IMR-90 (cell line): ENCODE results near the gene SYNM. TPM values are rescaled to one million over a fixed set of nuclear protein-coding genes. Genes with fewer than 3 reads are reported as not detected.

Experiments used
- ATAC-seq: fragments of 200-7000 bp; cut with Tn5 transposase; 2 replicates; pipeline ENCODE4 v1.9.1; 2020; ENCODE audit warnings: low read depth, mild to moderate bottlenecking, moderate library complexity
- BruUV-seq: library from RNA; stranded (reverse); fragments of 400-500 nt; replicated peaks from 2 replicates; lab custom pipeline; 2021; lab: Mats Ljungman, UMichigan
- CTCF ChIA-PET: fragments of 300-600 bp; formaldehyde crosslinking; extraction: SDS; loops from one replicate; lab custom pipeline; 2021; ENCODE audit warnings: antibody characterized with exemption; lab: Yijun Ruan, JAX
- POLR2A ChIA-PET: fragments of 300-600 bp; sonication (Branson Sonifier 250); formaldehyde crosslinking; loops from one replicate; lab custom pipeline; 2022; ENCODE audit warnings: antibody characterized with exemption; ENCODE audit not compliant: unreplicated experiment; lab: Charles Lee
- DNase-seq: peaks from one replicate; pipeline ENCODE4 v3.0.0; 2013
- H2AFZ ChIP-seq: replicated peaks from 2 replicates; pipeline ENCODE3; 2013; ENCODE audit warnings: low read length, mild to moderate bottlenecking; ENCODE audit not compliant: poor library complexity
- H2AK5ac ChIP-seq: 2 replicates; pipeline ENCODE4 v1.6.1; 2013; ENCODE audit warnings: low read depth, low read length, inconsistent platforms
- H2AK9ac ChIP-seq: replicated peaks from 2 replicates; pipeline ENCODE3; 2013; ENCODE audit warnings: mild to moderate bottlenecking, low read depth, low read length, moderate library complexity; ENCODE audit not compliant: poor library complexity
- H2BK120ac ChIP-seq: 2 replicates; pipeline ENCODE4 v1.6.1; 2013; ENCODE audit warnings: low read depth, low read length, inconsistent platforms
- H2BK15ac ChIP-seq: 3 replicates; pipeline ENCODE4 v1.6.1; 2013; ENCODE audit warnings: low read depth, low read length, inconsistent platforms
- H2BK20ac ChIP-seq: 2 replicates; pipeline ENCODE4 v1.6.1; 2013; ENCODE audit warnings: low read depth, mild to moderate bottlenecking, inconsistent platforms, low read length, moderate library complexity
- H2BK5ac ChIP-seq: 2 replicates; pipeline ENCODE4 v1.6.1; 2013; ENCODE audit warnings: mild to moderate bottlenecking, low read depth, low read length, inconsistent platforms; ENCODE audit not compliant: poor library complexity, severe bottlenecking
- H3K14ac ChIP-seq: replicated peaks from 2 replicates; pipeline ENCODE4 v1.6.1; 2013; ENCODE audit warnings: low read depth, low read length, inconsistent platforms
- H3K18ac ChIP-seq: 2 replicates; pipeline ENCODE4 v1.6.1; 2013; ENCODE audit warnings: low read depth, low read length, control low read depth
- H3K23ac ChIP-seq: 2 replicates; pipeline ENCODE4 v1.6.1; 2013; ENCODE audit warnings: low read depth, low read length, inconsistent platforms
- H3K27ac ChIP-seq: 2 replicates; pipeline ENCODE4 v1.5.1; 2013; ENCODE audit warnings: mild to moderate bottlenecking, control low read depth, low read length; ENCODE audit not compliant: insufficient read depth
- H3K27me3 ChIP-seq: 2 replicates; pipeline ENCODE4 v1.6.1; 2013; ENCODE audit warnings: low read length; ENCODE audit not compliant: control insufficient read depth, insufficient read depth
- H3K36me3 ChIP-seq: 2 replicates; pipeline ENCODE4 v1.6.1; 2013; ENCODE audit warnings: low read length, mixed read lengths; ENCODE audit not compliant: control insufficient read depth, insufficient read depth
- H3K4ac ChIP-seq: 2 replicates; pipeline ENCODE4 v1.6.1; 2013; ENCODE audit warnings: low read depth, low read length, inconsistent platforms
- H3K4me1 ChIP-seq: 2 replicates; pipeline ENCODE4 v1.6.1; 2013; ENCODE audit warnings: low read length, mixed read lengths; ENCODE audit not compliant: control insufficient read depth, insufficient read depth
- H3K4me2 ChIP-seq: 2 replicates; pipeline ENCODE4 v1.6.1; 2013; ENCODE audit warnings: low read depth, mild to moderate bottlenecking, control low read depth, low read length, moderate library complexity
- H3K4me3 ChIP-seq: 2 replicates; pipeline ENCODE4 v1.5.1; 2013; ENCODE audit warnings: low read depth, mild to moderate bottlenecking, control low read depth, low read length, moderate library complexity; ENCODE audit not compliant: insufficient read depth
- H3K56ac ChIP-seq: 2 replicates; pipeline ENCODE4 v1.6.1; 2013; ENCODE audit warnings: low read length, inconsistent platforms; ENCODE audit not compliant: insufficient read depth; ENCODE audit errors: extremely low read depth
- H3K79me1 ChIP-seq, 2 experiments: 2 replicates each; pipeline ENCODE4 v1.6.1; 2013; ENCODE audit warnings: low read length in 2 of 2, inconsistent platforms in 1 of 2, low read depth in 1 of 2
- H3K9ac ChIP-seq: 2 replicates; pipeline ENCODE4 v1.6.1; 2013; ENCODE audit warnings: low read depth, low read length, control low read depth
- H3K9me1 ChIP-seq: 2 replicates; pipeline ENCODE4 v1.6.1; 2013; ENCODE audit warnings: low read length, inconsistent platforms; ENCODE audit not compliant: insufficient read depth
- H3K9me3 ChIP-seq: 2 replicates; pipeline ENCODE4 v1.6.1; 2013; ENCODE audit warnings: low read length; ENCODE audit not compliant: control insufficient read depth, insufficient read depth
- H4K20me1 ChIP-seq: 2 replicates; pipeline ENCODE4 v1.6.1; 2013; ENCODE audit warnings: low read length, inconsistent platforms; ENCODE audit not compliant: insufficient read depth
- H4K5ac ChIP-seq: 2 replicates; pipeline ENCODE4 v1.6.1; 2013; ENCODE audit warnings: mild to moderate bottlenecking, low read depth, low read length, control low read depth
- H4K8ac ChIP-seq, 2 experiments: 2 replicates each; pipeline ENCODE4 v1.6.1; 2013; ENCODE audit warnings: low read depth in 2 of 2, low read length in 2 of 2, control low read depth in 1 of 2, inconsistent platforms in 1 of 2
- H4K91ac ChIP-seq: 2 replicates; pipeline ENCODE4 v1.6.1; 2013; ENCODE audit warnings: low read depth, low read length, inconsistent platforms; ENCODE audit not compliant: insufficient read depth
- MXI1 ChIP-seq: IDR thresholded peaks from 2 replicates; pipeline ENCODE4 v1.6.1; 2012; ENCODE audit warnings: low read depth, mild to moderate bottlenecking, low read length, moderate library complexity, borderline replicate concordance
- WGBS, 2 experiments: methylation state at CpG; one replicate each; pipeline versions ENCODE4 v1.1.5 to v1.1.7; 2013; ENCODE audit warnings: missing lambda C conversion rate in 2 of 2; ENCODE audit not compliant: insufficient read length in 1 of 2; ENCODE audit errors: extremely low coverage in 2 of 2; 5-methylcytosine and 5-hydroxymethylcytosine counted together
- dilution Hi-C: fragments of 300-500 bp; cut with HindIII; formaldehyde crosslinking; loops from one replicate; pipeline ENCODE4 v1.14.3; 2018; ENCODE audit warnings: low sequenced_read_pairs; ENCODE audit not compliant: unreplicated experiment
- in situ Hi-C: fragments of 300-500 bp; cut with MboI; formaldehyde crosslinking; loops from 3 replicates; pipeline ENCODE4 v1.14.3; 2019; ENCODE audit warnings: low sequenced_read_pairs, inconsistent platforms, mixed read lengths
- intact Hi-C: fragments of 100-400 bp; cut with micrococcal nuclease; formaldehyde crosslinking; loops from 2 replicates; pipeline ENCODE4 v1.10.0; 2022
- polyA plus RNA-seq, 3 experiments: library from polyadenylated mRNA; depleted of rRNA; stranded (reverse); fragments of >200 nt; gene quantifications; 2 replicates each; pipeline ENCODE4 v1.2.3, GENCODE V29; 2012; ENCODE audit warnings: low replicate concordance in 1 of 3
- total RNA-seq: library from RNA; depleted of rRNA; stranded (reverse); fragments of >200 nt; gene quantifications from 2 replicates; pipeline ENCODE4 v1.2.3, GENCODE V29; 2012

SYNM gene
- total and polyA plus RNA-seq, 2 of the 4 experiments (the other 2 are of a cell fraction), result 2.1 to 3.4 TPM

GRCh38 chr15:99055555-99056134, 49.2 kb upstream of the SYNM start:
- peaks cover 4 to 5% of the 10 kb centered on the region in 2 experiments; a peak in 2 of 4 replicates for H3K79me1 ChIP-seq
- H3K27me3 ChIP-seq, result peaks cover 3% of the 10 kb centered on the region
- H3K4me2 ChIP-seq, result no peak overlapping the region
- no peak overlapping the region for H2BK15ac ChIP-seq
- no peak overlapping the region for H2BK20ac ChIP-seq
- POLR2A ChIA-PET, result no interaction called here
- H3K18ac ChIP-seq, result no peak overlapping the region
- no peak overlapping the region for H3K23ac ChIP-seq
- CTCF ChIA-PET, result no interaction called here
- intact Hi-C loops (loop anchor here (5.0 kb wide), 2 partner anchors 113 to 613 kb away; no protein-coding TSS in a partner anchor), dilution Hi-C loops (loop anchor here (25.0 kb wide), 1 partner anchor 118 kb away; no protein-coding TSS in a partner anchor), in situ Hi-C loops (no loop called here)
- no peak overlapping the region for H3K14ac ChIP-seq
- H2BK120ac ChIP-seq, result no peak overlapping the region
- TF ChIP-seq MXI1, result no peak
- H3K9me1 ChIP-seq, result peaks cover 12% of the 10 kb centered on the region
- ATAC-seq (no peak), DNase-seq (no peak)
- H3K36me3 ChIP-seq, result no peaks in the 10 kb centered on the region
- H2AK9ac ChIP-seq, result no peak overlapping the region
- no peak overlapping the region for H3K56ac ChIP-seq
- H4K20me1 ChIP-seq, result no peaks in the 10 kb centered on the region
- no peaks in the 10 kb centered on the region for H3K9me3 ChIP-seq
- H3K9ac ChIP-seq, result no peak overlapping the region
- WGBS, 2 experiments, result 100% methylated on average over 2 of the region's 6 CpGs; no CpG with 5 or more reads in 1 of the 2 experiments
- H2AK5ac ChIP-seq, result no peak overlapping the region
- no peak overlapping the region for H3K4me3 ChIP-seq
- H2BK5ac ChIP-seq, result no peak overlapping the region
- no peak overlapping the region for H2AFZ ChIP-seq
- H4K91ac ChIP-seq, result no peak overlapping the region
- no TSS peak for BruUV-seq
- H3K4ac ChIP-seq, result no peak overlapping the region
- H4K8ac ChIP-seq, result no peak overlapping the region
- H3K27ac ChIP-seq, result no peak overlapping the region
- peaks cover 3% of the 10 kb centered on the region for H3K4me1 ChIP-seq
- H4K5ac ChIP-seq, result no peak overlapping the region
